Hepatocyte (in vitro differentiated cells): ENCODE results near the gene HS1BP3. TPM values are rescaled to one million over a fixed set of nuclear protein-coding genes. Genes with fewer than 3 reads are reported as not detected.

Experiments used
- DNase-seq: peaks from one replicate; pipeline ENCODE4 v3.0.0-alpha.2; 2016; ENCODE audit warnings: low spot score
- H2AFZ ChIP-seq: fragments of 200-600 bp; sonication (generic); 2 replicates; pipeline ENCODE4 v1.6.0; 2016; ENCODE audit warnings: antibody characterized with exemption, mild to moderate bottlenecking
- H3K27ac ChIP-seq: fragments of 200-600 bp; sonication (generic); 2 replicates; pipeline ENCODE4 v1.5.1; 2016; ENCODE audit warnings: mild to moderate bottlenecking
- H3K27me3 ChIP-seq: fragments of 200-600 bp; sonication (generic); 2 replicates; pipeline ENCODE4 v1.6.1; 2016
- H3K36me3 ChIP-seq: fragments of 200-600 bp; sonication (generic); replicated peaks from 2 replicates; pipeline ENCODE4 v1.5.1; 2016; ENCODE audit warnings: low read depth; ENCODE audit not compliant: insufficient read depth
- H3K4me1 ChIP-seq: fragments of 200-600 bp; sonication (generic); 2 replicates; pipeline ENCODE4 v1.5.1; 2016; ENCODE audit warnings: mild to moderate bottlenecking, moderate library complexity; ENCODE audit not compliant: insufficient read depth
- H3K4me2 ChIP-seq: fragments of 200-600 bp; sonication (generic); 2 replicates; pipeline ENCODE4 v1.6.0; 2016
- H3K4me3 ChIP-seq: fragments of 200-600 bp; sonication (generic); 2 replicates; pipeline ENCODE4 v1.5.1; 2016; ENCODE audit warnings: mild to moderate bottlenecking
- H3K79me2 ChIP-seq: fragments of 200-600 bp; sonication (generic); 2 replicates; pipeline ENCODE4 v1.6.0; 2017; ENCODE audit warnings: mild to moderate bottlenecking
- H3K9me2 ChIP-seq: fragments of 200-600 bp; sonication (generic); replicated peaks from 2 replicates; pipeline ENCODE4 v1.6.0; 2017; ENCODE audit warnings: mild to moderate bottlenecking; ENCODE audit not compliant: insufficient read depth
- H3K9me3 ChIP-seq: fragments of 200-600 bp; sonication (generic); 2 replicates; pipeline ENCODE4 v1.5.1; 2016; ENCODE audit warnings: low read depth, mild to moderate bottlenecking
- H4K20me1 ChIP-seq: fragments of 200-600 bp; sonication (generic); 2 replicates; pipeline ENCODE4 v1.6.0; 2016; ENCODE audit warnings: mild to moderate bottlenecking; ENCODE audit not compliant: insufficient read depth, poor library complexity, severe bottlenecking
- EZH2 ChIP-seq: fragments of 200-600 bp; sonication (generic); IDR thresholded peaks from 2 replicates; pipeline ENCODE4 v1.6.1; 2016; ENCODE audit warnings: antibody characterized with exemption, mild to moderate bottlenecking, borderline replicate concordance
- EZH2phosphoT487 ChIP-seq: fragments of 200-600 bp; sonication (generic); IDR thresholded peaks from one replicate; pipeline ENCODE4 v1.6.1; 2018; ENCODE audit warnings: antibody characterized with exemption, mild to moderate bottlenecking, low read depth, moderate library complexity; ENCODE audit not compliant: unreplicated experiment, severe bottlenecking
- WGBS: methylation state at CpG from one replicate; pipeline ENCODE4 v1.1.6; 2016; ENCODE audit warnings: low lambda C conversion rate; ENCODE audit errors: missing lambda C conversion rate; 5-methylcytosine and 5-hydroxymethylcytosine counted together
- polyA plus RNA-seq: library from polyadenylated mRNA; unstranded; fragments of >200 nt; fragmentation: Nextera tagmentation; extraction: Ambion mirVana; gene quantifications from 2 replicates; pipeline ENCODE4 v1.2.1, GENCODE V29; 2016
- total RNA-seq: library from RNA; depleted of rRNA; stranded (reverse); fragments of >200 nt; gene quantifications from 2 replicates; pipeline ENCODE4 v1.2.3, GENCODE V29; 2014
- TF ChIP-seq, protein P1 (sequence below): fragments of 200-600 bp; sonication (generic); IDR thresholded peaks from 2 replicates; pipeline ENCODE4 v1.5.1; 2016; ENCODE audit warnings: antibody characterized with exemption, mild to moderate bottlenecking; ENCODE audit not compliant: poor library complexity

The HS1BP3 gene
- total and polyA plus RNA-seq, 2 experiments from 2014 or later, result 26.8 to 29.6 TPM

DNA sequence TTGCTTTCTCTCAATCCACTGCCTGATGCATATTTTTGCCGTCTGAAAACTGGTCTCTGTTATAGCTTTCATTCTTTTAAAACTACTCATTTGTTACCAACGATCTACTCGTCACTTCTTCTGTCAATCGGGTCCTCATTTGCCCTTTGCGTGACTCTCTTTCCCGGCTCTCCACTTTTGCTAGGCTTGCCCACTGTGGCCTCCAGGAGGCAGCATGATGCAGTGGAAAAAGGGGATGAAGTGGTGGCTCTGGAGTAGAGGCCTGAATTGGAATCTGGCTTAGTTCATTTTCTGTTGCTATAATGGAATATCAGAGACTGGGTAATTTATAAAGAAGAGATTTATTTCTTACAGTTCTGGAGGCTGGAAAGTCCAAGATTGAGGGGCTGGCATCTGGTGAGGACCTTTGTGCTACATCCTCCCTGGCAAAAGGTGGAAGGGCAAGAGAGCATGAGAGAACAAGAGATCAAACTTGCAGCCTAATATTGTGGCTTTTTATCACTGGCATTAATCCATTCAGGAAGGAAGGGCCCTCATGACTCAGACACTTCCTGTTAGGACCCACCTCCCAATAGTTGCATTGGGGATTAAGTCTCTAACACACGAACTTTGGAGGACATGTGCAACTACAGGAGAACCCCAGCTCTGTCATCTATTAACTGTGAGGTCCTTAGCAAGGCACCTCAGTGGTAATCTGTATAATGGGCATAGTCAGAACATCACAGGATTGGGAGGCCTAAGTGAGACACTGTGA lies 31.4 kb upstream of the HS1BP3 start:
- Histone ChIP-seq H3K27me3 (no peaks in the 10 kb centered on the region), H3K27ac (no peak overlapping the region), H3K4me2 (no peak overlapping the region), H3K9me3 (no peaks in the 10 kb centered on the region), H2AFZ (no peak overlapping the region), H3K79me2 (no peaks in the 10 kb centered on the region), H3K4me3 (no peak overlapping the region), H3K9me2 (no peaks in the 10 kb centered on the region), H3K4me1 (no peaks in the 10 kb centered on the region), H4K20me1 (no peaks in the 10 kb centered on the region), H3K36me3 (no peaks in the 10 kb centered on the region)
- WGBS, result 73% methylated on average over 7 of the region's 7 CpGs
- TF ChIP-seq EZH2phosphoT487 (no peak), EZH2 (no peak)
- TF ChIP-seq, protein P1, sequence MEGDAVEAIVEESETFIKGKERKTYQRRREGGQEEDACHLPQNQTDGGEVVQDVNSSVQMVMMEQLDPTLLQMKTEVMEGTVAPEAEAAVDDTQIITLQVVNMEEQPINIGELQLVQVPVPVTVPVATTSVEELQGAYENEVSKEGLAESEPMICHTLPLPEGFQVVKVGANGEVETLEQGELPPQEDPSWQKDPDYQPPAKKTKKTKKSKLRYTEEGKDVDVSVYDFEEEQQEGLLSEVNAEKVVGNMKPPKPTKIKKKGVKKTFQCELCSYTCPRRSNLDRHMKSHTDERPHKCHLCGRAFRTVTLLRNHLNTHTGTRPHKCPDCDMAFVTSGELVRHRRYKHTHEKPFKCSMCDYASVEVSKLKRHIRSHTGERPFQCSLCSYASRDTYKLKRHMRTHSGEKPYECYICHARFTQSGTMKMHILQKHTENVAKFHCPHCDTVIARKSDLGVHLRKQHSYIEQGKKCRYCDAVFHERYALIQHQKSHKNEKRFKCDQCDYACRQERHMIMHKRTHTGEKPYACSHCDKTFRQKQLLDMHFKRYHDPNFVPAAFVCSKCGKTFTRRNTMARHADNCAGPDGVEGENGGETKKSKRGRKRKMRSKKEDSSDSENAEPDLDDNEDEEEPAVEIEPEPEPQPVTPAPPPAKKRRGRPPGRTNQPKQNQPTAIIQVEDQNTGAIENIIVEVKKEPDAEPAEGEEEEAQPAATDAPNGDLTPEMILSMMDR, result peak; percentile 56
- no peak for DNase-seq

DNA sequence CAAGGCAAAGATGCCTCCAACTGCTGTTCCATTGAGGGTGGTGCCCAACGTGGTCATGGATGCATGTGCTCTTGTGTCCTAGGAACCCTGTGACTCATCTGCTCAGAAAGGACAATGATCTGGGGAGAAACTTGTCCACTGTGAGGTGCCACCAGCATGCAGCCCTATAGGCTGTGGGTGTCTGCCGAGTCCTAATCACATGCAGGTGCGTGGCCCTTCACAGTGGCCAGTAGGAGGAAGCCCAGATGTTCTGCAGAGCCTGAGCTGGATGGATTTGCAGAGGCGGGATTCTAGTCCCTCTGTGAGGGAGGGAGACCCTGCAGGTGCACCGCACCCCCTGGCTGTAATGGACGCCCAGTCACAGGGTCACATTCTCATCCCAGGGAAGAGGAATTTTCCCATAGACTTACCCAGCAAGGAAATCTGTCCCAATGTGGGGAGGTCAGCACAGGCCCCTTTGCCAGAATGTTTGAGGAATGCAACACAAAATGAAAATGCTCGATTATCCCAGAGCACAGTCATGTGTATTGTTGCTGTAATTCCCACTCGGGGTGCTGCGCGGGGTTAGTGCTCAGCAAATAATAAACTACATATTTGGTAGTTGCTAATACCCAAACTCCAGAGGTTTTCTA lies 30.0 kb upstream of the HS1BP3 start:
- Histone ChIP-seq H3K27me3 (no peaks in the 10 kb centered on the region), H3K27ac (no peak overlapping the region), H4K20me1 (no peaks in the 10 kb centered on the region), H3K4me2 (no peak overlapping the region), H3K36me3 (no peaks in the 10 kb centered on the region), H3K9me2 (no peaks in the 10 kb centered on the region), H3K9me3 (no peaks in the 10 kb centered on the region), H2AFZ (no peak overlapping the region), H3K4me1 (peaks cover 3% of the 10 kb centered on the region), H3K79me2 (no peaks in the 10 kb centered on the region), H3K4me3 (no peak overlapping the region)
- TF ChIP-seq EZH2 (no peak), EZH2phosphoT487 (no peak)
- no peak for DNase-seq
- 95% methylated on average over 10 of the region's 10 CpGs for WGBS

DNA sequence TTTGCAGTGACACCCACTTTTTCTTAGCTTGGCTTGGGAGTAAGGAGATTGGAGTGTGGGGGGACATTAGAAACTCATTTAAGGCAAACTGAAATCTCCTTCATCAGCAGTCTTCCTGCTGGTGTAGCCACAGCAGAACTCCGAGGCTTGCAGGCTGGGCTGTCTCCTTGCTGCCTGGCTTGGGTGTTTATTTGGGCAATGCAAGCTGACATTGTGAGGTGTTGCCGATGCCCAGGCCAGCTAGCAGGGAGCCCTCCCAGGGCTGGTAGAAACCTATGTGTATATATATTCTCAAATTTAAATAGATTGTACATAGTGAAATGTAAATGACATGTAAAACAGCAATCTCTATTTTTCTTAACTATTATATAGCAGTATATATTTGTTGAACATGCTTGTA lies 27.9 kb upstream of the HS1BP3 start:
- Histone ChIP-seq H3K27me3 (peaks cover 6% of the 10 kb centered on the region), H3K36me3 (no peaks in the 10 kb centered on the region), H3K27ac (no peak overlapping the region), H4K20me1 (no peaks in the 10 kb centered on the region), H3K9me3 (no peaks in the 10 kb centered on the region), H2AFZ (no peak overlapping the region), H3K9me2 (no peaks in the 10 kb centered on the region), H3K4me2 (no peak overlapping the region), H3K4me1 (peaks cover 10% of the 10 kb centered on the region), H3K4me3 (no peak overlapping the region), H3K79me2 (no peaks in the 10 kb centered on the region)
- DNase-seq, result no peak
- WGBS, result 84% methylated on average over 2 of the region's 2 CpGs
- TF ChIP-seq EZH2 (no peak), EZH2phosphoT487 (no peak)
- TF ChIP-seq, protein P1, result no peak

DNA sequence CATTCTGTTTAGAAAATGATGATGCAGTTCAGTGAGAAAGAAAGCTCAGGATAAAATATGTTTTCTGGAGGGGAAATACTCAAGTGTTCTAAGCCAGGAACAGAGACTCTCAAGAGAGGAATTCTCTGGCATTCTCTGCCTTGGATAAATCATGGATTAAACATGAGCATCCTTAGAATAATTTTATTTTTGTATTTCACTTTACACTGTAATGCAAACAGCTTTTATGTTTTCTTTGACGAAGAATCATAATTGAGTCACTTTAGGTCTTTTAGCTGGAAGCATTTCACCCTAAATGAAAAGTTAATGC lies 27.1 kb upstream of the HS1BP3 start:
- TF ChIP-seq EZH2 (no peak), EZH2phosphoT487 (no peak)
- TF ChIP-seq, protein P1, result no peak
- H3K4me2 ChIP-seq, result no peak overlapping the region
- no peak overlapping the region for H3K27ac ChIP-seq
- H4K20me1 ChIP-seq, result no peaks in the 10 kb centered on the region
- H3K36me3 ChIP-seq, result no peaks in the 10 kb centered on the region
- no peak overlapping the region for H3K4me3 ChIP-seq
- no peaks in the 10 kb centered on the region for H3K79me2 ChIP-seq
- no peaks in the 10 kb centered on the region for H3K9me2 ChIP-seq
- H2AFZ ChIP-seq, result no peak overlapping the region
- no peaks in the 10 kb centered on the region for H3K9me3 ChIP-seq
- peaks cover 13% of the 10 kb centered on the region for H3K27me3 ChIP-seq
- no peak for DNase-seq
- 81% methylated on average over 1 of the region's 1 CpG for WGBS
- H3K4me1 ChIP-seq, result peaks cover 10% of the 10 kb centered on the region
